Gastrocnemius medialis (tissue), 4 donors: ENCODE measurements around the gene CAMTA1.

Experiments
- CTCF ChIP-seq, 5 experiments: fragments of 450-650 bp in 3 of 5; fragments of 200-600 bp in 2 of 5; sonication (generic) in 2 of 5; IDR thresholded peaks in 4 of 5; conservative IDR thresholded peaks in 1 of 5; 1 replicate in 4 of 5; 2 replicates in 1 of 5; pipeline ENCODE4 v1.5.1; 2016 to 2019; ENCODE audit warnings: antibody characterized with exemption in 5 of 5, mild to moderate bottlenecking in 3 of 5, moderate library complexity in 3 of 5
- POLR2A ChIP-seq, 2 donors: fragments of 450-650 bp; IDR thresholded peaks; one replicate each; pipeline ENCODE4 v1.6.1; 2017; ENCODE audit warnings: antibody characterized with exemption in 2 of 2, mild to moderate bottlenecking in 2 of 2, moderate library complexity in 2 of 2

- TF ChIP-seq POLR2A (IDR thresholded peaks at IDR 0.05) (no peak), CTCF (IDR thresholded peaks at IDR 0.05 in 4 of 5, conservative IDR thresholded peaks at IDR 0.05 in 1 of 5) (no peak)
Measured at GRCh38 chr1:7526196-7526866, 741.1 kb downstream of the CAMTA1 start.
